COR-L47 (cell line): ENCODE results near the gene LCT.
"Not testable (repeated sequence)": the region's sequence is repeated elsewhere in the genome, so short reads cannot be mapped to it uniquely, and the experiment has no call there.

ENCODE experiments used
- DNase-seq: peaks from one replicate; lab custom pipeline; 2025; lab: John Stamatoyannopoulos, UW

The LCT gene

DNA sequence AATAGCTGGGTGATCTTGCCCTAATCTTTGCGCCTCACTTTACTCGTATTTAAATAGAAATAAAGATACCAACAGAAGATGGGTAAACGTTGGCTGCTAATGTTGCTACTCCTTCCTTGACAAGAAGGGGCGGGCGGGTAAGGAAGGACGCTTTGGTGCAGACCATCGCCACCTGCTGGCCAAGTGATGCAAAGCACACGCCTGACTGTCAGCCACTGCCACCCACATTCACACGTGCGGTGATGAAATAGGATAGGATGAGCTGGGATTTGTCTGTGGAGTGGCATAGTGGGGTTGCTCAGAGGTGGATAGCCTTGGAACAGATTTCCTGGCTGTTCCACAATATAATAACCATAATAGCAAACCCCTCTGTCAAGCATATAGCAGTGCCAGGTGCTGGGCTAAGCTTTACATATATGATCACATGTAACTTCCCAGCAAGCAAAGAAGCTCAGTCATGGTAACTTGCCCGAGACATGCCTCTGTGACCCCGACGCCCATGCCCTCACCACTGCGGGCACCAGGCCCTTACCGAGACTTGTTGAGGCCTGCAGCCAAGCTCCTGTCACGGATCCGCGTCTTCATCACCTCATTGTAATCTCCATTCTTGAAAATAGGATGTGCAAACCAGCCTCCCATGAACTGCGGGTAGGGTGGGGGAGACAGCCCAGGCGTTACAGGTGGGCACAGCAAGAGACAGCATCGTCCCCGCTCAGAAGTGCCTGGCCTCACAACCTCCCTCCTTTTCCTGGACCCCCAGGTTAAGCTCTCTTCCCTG, 39.3 kb downstream of the LCT start:
- peak; percentile 45 for DNase-seq

DNA sequence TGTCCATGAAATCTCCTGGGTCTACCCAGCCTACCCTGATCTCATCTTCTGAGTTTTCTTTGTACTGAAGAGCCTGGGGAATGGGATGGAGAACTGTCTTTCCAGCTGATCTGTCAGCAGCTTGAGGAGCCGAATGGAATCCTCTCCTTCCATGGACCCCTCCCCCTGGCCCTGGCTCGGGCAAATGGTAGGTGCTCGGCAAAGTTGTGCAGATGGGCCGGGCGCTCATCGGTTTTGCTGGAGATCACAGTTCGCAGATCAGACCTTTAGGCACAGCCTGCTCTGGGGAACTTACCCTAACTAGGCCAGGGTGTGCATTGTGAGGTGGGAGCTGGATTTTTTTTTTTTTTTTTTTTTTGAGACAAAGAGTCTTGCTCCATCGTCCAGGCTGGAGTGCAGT, 40.4 kb downstream of the LCT start:
- no peak for DNase-seq

DNA sequence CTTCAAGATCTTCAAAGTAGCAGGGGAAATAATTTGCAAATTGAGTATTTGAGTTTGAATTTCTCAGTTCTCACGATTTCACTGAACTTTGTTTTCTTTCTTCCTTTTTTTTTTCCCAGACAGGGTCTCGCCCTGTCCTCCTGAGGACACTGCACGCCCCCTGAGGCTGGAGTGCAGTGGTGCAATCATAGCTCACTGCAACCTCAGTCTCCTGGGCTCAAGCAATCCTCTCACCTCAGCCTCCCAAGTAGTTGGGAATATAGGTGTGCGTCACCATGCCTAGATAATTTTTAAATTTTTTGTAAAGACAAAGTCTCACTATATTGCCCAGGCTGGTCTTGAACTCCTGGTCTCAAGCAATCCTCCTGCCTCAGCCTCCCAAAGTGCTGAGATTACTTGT, 41.3 kb downstream of the LCT start:
- DNase-seq: not testable (repeated sequence)

DNA sequence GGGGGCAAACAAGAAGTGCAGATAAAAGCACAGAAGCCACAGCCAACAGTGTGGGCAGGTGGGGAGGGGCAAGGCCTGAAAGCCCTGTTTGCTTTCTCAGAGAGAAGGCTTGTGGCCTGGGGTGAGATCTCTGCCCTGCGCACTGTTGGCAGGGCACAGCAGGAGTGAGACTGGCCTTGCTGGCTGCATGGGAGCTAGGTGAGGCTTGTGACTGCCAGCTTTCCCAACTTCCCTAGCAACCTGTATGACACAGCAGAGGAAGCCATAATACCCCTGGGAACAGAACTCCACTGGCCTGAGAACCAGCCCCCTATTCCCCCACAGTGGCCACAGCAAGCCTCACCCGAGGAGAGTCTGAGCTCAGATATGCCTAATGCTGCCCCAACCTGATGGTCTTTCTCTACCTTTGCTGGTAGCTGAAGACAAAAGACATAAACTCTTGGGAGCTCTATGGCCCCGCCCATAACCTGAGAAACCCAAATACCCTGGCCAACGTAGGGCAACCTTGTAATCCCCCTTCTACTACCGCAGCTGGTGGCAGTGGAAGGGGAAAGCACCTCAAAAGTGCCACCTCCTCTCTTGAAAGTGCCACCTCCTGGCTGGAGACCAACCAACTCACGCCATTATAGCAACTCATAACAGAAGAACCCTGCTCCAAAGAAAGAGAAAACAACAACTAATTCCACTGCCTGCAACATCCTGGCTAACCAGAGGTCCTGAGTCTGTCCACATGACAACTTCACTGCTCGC, 44.4 kb downstream of the LCT start:
- DNase-seq: no peak

DNA sequence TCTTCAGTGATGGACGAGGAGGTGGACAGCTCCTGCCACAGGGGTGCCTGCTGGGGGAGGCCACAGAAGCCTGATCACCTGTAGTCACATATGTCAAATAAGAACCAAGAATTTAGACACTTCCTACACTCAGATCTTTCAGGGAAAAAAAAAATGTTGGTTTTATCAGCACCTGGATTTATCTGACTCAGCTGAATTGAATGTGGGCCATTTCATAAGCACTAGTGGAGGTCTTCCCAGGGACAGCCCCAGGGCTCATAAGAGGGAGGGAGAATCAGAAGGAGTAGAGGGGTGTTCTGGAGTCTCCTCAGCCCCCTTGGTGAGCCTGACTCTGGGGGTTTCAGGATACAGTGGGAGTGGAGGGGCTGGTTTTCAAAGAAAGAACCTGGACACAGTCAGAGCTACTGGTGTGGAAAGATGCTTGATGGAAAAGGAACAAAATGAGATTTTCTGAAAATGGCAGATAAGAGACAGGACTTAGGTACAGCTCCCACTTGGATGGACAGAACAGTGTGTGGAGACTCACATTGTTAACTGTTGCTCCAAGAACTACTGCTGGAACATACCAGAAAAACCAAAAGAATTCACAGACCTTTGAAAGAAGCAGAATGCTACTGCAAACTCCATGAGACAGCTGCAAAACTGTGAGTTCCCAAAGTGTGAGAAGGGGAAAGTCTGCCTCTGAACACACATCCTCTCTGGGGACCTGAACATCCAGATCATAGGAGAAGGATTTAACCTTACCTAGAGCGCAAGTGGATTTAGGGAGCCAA, 45.4 kb downstream of the LCT start:
- DNase-seq: no peak

DNA sequence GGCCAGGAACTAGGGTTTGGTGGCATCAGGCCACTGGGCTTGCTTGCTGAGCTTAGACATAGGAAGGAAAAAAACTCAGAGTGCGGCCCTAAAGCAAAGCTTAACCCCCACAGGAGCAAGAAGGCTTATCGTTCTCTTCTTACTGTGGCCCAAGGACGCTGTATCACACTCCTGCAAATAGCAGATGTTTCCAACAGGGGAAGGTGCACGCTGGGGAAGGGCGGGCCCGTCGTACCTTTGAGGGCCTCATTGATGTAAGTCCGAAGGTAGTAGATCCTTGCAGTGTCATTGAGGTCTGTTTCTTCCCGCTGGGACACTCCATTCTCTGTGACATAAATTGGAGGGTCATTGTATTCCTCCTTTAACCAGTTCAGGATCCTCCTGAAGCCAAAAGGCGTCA, 46.6 kb downstream of the LCT start:
- DNase-seq: no peak

DNA sequence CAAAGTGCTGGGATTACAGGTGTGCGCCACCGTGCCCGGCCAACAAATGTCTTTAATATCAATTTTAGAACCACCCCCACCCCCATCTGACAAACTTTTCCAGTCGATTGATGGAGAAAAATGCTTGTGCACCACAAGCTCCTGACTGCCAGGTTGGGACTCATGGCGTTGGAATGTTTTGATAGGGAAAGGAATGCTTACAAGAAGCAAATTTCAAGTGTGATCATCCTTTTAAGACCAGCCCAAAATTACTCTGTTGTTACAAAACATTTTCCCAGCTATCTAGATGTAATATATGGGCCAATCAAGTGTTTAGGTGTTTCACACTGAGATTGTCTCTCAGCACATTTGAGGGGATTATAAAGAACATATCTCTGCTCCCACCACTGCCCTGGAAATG, 50.2 kb downstream of the LCT start:
- no peak for DNase-seq

DNA sequence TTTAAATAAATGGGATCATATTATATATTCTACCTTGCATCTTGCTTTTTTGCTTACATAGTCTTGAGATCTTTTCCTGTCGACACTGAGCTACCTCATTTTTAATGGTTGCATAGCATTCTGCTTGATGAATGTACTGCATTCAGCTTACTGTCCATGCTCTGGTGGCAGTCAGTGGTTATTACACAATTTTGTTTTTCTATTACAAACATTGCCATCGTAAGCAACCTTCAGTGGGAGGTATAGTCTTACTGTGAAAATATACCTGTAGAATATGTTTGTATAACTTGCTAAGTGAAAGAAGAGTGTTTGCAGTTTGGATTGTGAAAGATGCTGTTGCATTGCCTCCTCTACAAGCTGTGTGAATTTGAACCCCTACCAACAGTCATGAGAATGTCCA, 52.0 kb downstream of the LCT start:
- no peak for DNase-seq

DNA sequence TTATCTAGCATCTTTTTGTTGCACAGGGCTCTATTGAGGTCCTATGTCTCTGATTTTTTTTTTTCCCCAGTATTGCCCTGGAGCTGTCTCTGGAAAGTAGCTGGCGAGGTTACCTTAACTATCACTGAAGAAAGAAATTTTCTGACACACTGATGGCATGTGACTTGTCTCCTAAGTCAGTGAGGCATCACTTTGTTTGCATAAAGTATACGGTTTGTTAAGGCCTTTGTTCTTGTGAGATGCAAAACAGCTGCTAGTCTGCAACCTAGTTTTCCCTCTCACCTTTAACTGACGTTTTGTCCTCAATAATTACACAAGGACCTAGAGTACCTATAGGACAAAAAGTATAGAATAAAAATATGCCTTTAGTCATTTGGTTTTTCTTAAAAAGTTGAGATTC, 53.5 kb downstream of the LCT start:
- DNase-seq: no peak

DNA sequence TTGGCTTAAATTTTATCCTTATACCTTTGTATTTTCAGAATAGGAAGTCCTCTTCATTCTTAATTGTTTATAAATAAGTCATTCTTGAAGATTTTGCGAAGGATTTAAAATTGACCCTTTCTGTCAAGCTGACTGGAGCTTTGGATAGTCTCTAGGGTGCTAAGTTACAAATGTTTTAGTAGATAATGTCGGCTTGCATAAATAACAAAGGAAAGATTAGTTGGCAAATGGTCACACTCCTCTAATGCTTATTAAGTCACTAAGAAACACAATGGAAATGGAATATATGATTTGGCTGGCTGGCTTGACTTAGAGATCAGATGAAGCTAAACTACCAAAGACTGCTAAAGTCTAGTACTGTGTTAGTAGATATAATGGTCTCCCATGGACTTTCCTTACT, 54.8 kb downstream of the LCT start:
- DNase-seq: no peak

DNA sequence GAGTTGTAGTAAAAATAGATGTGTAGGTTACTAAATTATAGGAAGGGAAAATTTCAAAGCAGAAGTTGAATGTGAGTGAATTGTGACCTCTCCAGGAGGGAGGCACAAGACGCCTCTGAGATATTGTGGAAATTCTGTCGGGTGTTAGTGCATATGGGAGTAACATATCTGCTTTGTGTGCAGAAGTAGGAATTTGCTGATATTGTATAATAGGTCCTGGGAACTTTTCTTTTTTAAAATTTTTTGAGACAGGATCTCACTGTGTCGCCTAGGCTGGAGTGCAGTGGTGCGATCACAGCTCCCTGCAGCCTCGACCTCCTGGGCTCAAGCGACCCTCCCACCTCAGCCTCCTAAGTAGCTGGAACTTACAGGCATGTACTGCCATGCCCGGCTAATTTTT, 60.6 kb downstream of the LCT start:
- DNase-seq: no peak

DNA sequence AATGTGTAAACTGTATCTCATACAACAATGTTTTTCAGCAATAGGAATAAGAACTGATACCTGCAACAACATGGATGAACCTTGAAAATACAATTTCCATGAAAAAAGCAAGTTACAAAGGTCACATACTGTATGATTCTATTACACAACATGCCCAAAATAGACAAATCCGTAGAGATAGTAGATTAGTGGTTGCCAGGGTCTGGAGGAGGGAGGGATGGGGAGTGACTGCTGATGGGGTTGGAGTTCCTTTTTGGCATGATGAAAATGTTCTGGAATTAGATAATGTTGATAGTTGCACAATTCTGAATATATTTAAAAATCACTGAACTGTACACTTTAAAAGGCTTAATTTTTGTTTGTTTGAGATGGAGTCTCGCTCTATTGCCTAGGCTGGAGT, 61.6 kb downstream of the LCT start:
- DNase-seq: no peak

DNA sequence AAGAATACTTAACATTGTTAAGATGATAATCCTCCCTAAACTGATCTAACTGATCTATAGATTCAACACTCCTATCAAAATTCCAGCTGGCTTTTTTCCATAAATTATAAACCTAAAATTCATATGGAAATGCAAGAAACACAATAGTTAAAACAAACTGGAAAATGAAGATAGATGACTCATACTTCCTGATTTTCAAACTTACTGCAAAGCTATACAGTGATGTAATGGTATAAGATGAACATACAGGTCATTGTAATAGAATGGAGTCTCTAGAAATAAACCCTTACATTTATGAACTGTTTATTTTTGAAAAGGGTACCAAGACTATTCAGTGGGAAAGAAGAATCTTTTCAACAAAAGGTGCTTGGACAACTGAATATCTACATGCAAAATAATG, 63.1 kb downstream of the LCT start:
- DNase-seq: no peak

DNA sequence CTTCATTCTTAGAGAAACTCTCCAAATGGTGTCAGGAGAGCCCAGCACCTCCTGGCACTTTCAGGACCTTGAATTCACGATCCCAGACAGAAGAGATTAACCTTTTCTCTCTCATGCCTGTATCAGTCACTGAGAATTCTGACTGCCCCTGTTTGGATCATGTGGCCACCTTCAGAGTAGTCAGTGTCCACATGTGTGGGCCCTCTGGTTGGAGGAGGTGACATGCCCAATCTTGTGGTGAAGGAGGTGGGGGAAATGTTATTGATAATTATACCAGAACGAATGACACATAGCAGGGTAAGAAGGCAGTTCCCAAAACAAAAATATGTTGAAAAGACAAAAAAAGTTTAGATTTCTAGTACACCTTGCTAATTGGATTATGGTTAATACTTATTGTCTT, 63.7 kb downstream of the LCT start:
- no peak for DNase-seq

DNA sequence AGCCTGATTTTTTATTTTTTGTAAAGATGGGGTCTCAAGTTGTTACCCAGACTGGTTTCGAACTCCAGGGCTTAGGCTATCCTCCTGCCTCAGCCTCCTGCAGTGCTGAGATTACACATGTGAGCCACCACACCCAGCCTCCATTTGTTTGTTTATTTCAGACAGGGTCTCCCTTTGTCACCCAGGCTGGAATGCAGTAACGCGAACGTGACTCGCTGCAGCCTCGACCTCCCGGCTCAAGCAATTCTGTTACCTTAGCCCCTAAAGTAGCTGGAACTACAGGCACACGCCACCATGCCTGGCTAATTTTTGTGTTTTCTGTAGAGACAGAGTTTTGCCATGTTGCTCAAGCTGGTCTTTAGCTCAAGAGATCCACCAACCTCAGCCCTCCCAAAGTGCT, 68.1 kb downstream of the LCT start:
- DNase-seq: no peak

DNA sequence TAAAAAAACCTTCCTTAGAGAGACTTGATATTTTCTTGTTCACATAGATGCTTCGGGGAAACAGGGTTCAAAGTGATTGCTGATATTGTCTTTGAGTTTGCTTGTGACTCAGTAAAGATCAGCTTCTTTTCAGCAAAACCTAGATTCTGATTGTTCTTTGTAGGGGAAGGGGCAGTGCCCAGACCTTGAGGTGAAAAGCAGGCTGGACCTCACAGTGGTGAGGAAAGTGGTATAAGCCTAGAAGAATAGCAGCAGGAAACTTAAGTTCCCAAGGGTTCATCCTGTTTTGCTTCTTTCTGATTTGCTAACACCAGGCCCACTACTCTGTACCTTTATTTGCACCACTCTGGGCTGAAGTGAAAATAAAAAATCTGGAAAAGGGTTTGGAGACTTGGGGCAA, 74.5 kb downstream of the LCT start:
- DNase-seq: no peak

DNA sequence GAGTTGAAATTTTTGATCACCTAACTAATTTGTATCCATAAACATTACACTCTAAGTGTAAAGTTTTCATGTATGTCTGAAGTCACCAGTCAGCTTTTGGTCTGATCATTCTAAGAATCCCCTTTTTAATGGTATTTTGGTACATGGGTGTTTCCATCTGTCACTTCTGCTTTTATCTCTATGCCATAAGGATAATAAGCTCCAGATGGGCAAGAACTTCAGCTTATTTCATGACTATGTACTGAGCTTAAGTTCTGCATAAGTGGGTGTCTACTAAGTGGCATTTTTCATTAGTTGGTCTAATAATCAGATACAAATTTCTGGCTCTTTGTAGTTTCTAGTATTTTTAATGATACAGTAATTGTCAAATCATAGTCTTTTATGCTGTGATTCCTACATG, 75.0 kb downstream of the LCT start:
- DNase-seq: no peak

DNA sequence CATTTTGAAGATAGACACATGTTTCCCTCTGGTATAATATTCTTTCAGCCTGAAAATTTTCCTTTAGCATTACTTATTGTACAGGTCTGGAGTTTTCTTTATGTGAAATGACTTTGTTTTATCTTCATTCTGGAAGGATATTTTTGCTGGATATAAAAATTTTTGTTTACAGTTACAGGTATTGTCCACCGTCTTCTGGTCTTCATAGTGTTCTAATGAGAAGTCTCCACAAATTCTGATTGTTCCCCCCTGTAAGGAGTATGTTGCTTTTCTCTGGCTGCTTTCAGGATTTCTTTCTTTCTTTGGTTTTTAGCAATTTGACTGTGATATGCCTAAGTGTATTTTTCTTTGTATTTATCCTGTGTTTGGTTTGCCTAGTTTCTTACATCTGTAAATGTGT, 80.3 kb downstream of the LCT start:
- no peak for DNase-seq

DNA sequence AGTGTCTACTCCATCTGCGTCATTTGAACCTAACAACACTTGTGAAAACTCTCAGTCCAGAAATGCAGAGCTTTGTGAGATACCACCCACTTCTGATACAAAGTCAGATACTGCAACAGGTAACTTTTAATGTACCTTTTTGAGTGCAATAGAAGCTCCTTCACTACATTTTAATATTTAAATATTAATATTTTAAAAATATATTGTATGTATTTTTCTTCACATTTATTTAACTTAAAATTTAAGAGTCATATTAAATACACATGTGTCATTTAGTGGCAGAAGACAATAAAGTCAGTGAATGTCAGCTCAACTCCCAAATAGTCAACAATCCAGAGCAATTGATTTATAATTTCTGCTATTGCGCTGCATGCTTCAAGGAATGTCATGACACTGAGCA, 81.4 kb downstream of the LCT start:
- no peak for DNase-seq

DNA sequence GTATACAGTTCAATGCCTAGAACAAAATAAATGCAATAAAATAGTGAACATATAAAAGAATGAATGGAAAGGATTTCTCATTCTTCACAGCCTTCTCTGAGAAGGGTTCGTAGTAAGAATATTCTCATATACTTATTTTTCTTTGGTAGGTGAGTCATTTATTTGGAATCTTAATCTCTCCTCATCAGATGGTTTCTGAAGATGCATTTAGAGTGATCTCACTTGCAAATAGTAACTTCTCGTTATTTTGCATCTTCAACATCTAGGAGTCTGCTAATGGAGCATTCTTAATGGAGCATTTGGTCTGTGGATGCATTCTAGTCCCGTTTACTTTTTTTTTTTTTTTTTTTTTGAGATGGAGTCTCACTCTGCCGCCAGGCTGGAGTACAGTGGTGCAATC, 91.4 kb downstream of the LCT start:
- DNase-seq: no peak

DNA sequence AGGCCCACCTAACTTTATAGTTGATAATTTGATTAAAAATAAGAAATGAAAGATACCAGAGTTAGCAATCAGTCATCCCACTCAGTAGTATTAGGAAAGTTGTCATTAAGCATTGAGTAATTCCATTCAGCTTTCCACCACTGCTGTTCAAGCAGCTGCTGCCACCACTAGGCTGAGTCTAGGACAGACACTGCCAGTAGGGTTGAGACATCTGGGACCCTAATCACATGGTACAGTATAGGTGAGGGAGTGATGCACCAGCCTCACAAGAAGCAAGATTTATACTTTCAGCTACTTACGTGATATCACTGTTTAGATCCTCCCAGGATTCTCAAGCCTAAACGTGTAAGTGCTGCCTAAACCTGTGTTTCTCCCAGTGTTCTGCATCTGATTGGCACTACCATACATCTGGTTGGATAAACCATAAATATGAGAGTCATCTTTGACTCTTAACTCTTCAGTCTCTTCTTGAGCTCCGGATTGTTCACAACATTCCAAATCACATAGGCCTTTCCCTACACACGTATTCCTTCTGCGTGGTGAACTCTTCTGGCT, 92.1 kb downstream of the LCT start:
- no peak for DNase-seq

DNA sequence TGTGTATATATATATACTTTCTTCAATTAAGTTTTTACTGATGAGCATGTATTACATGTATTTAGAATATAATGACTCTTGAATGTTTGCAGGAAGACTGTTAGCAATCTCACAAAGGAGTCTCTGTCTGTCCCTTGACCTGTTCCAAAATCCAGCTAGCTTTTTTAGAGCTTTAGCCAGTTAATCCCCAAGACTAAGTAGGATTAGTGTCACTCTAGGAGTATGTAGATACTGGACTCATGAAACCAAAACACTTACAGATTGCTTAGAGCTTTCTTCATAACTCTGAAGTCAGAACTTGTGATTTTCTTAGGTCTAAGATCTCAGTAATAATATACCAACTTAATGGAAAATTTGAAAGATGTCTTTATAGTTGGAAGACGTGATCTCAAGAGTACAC, 93.1 kb downstream of the LCT start:
- no peak for DNase-seq

DNA sequence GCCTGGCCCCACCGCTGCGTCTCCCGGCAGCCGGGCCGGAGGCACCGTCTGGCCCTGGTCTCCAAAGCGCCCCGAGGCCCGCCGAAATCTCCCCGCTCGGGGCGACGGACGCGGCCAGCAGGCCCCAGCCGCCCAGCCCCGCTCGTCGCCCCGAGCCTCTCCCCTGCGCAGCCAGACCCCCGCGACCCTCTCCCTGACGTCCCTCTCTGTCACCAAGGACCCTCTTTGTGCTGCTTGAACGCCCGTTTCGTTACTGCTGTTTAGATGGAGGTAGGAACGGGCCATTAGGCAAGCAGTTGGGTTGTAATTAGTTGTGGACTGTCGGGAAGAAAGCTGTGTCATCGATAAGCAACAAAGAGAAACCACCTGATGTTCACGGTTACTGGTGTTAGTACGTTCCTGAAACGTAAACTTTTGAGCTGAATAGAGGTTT, 94.6 kb downstream of the LCT start:
- DNase-seq: peak; percentile 35
